ENCODE data around the gene IQSEC1. TPM values are rescaled to one million over a fixed set of nuclear protein-coding genes. Genes with fewer than 3 reads are reported as not detected.

Gene IQSEC1
- total RNA-seq, 1 experiment from 2014 or later, result 28.1 TPM

DNA sequence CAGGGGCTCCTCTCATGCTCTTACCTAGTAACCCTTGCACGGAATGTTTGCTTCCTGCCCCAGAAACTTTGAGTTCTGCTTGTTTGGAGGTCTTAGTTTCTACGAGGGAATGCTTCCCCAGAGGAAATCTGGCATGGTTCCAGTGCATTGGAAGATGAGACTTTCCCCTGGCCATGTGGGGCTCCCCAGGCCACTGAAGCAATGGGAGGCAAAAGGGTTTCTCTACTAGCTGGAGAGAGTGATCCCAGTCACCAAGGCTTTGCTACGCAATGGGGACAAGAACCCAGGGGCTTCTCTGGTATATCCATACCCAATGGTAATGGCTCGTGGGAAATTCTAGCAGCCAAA, 187.7 kb downstream of the IQSEC1 start:
- intact Hi-C loops (cut with micrococcal nuclease), result no loop called here
- no peak overlapping the region for H3K4me2 ChIP-seq (ENCODE audit: low read length)
- no peaks in the 10 kb centered on the region for H3K79me2 ChIP-seq (ENCODE audit: insufficient read depth, low read length)
- H2AFZ ChIP-seq (ENCODE audit: low read depth, low read length, poor library complexity, severe bottlenecking), result no peak overlapping the region
- no peak overlapping the region for H3K4me3 ChIP-seq (replicated peaks in 1 of 2; ENCODE audit: low read depth in 1 of 2, low read length in 2 of 2)
- no peaks in the 10 kb centered on the region for H3K9me3 ChIP-seq (ENCODE audit: control insufficient read depth in 1 of 2, insufficient read depth in 1 of 2, low read depth in 1 of 2, low read length in 2 of 2)
- no peak overlapping the region for H3K9ac ChIP-seq (ENCODE audit: low read length)
- RAD21 ChIA-PET (ENCODE audit: low non-redundant PET in 1 of 2, low total read pairs in 2 of 2, uncharacterized antibody in 2 of 2, unreplicated experiment in 2 of 2), result no interaction called here
- H4K20me1 ChIP-seq (ENCODE audit: insufficient read depth), result no peaks in the 10 kb centered on the region
- TF ChIP-seq POLR2A (IDR thresholded peaks at IDR 0.05; ENCODE audit: borderline replicate concordance, extremely low read depth, insufficient read depth, insufficient read length) (no peak), SIN3A (IDR thresholded peaks at IDR 0.05; ENCODE audit: low read depth) (no peak), SRF (IDR thresholded peaks at IDR 0.05; ENCODE audit: low read depth) (no peak), YY1 (IDR thresholded peaks at IDR 0.05; ENCODE audit: extremely low read depth, insufficient replicate concordance, low read depth, low read length) (no peak), FOSL1 (IDR thresholded peaks at IDR 0.05; ENCODE audit: low read depth) (no peak), RAD21 (IDR thresholded peaks at IDR 0.05; ENCODE audit: low read depth) (no peak), EZH2 (IDR thresholded peaks at IDR 0.05) (no peak), JUND (IDR thresholded peaks at IDR 0.05) (no peak), EZH2phosphoT487 (IDR thresholded peaks at IDR 0.05; ENCODE audit: borderline replicate concordance) (no peak), TCF7L2 (IDR thresholded peaks at IDR 0.05; ENCODE audit: borderline replicate concordance, extremely low read depth, insufficient read depth, insufficient read length) (no peak), ZFX (IDR thresholded peaks at IDR 0.05) (no peak), ZNF274 (IDR thresholded peaks at IDR 0.05; ENCODE audit: low read depth, low read length) (no peak), CEBPB (IDR thresholded peaks at IDR 0.05; ENCODE audit: low read depth) (no peak), CBX3 (IDR thresholded peaks at IDR 0.05; ENCODE audit: low read depth) (no peak), ELF1 (IDR thresholded peaks at IDR 0.05; ENCODE audit: borderline replicate concordance, low read depth) (no peak)
- TF ChIP-seq, protein P1, sequence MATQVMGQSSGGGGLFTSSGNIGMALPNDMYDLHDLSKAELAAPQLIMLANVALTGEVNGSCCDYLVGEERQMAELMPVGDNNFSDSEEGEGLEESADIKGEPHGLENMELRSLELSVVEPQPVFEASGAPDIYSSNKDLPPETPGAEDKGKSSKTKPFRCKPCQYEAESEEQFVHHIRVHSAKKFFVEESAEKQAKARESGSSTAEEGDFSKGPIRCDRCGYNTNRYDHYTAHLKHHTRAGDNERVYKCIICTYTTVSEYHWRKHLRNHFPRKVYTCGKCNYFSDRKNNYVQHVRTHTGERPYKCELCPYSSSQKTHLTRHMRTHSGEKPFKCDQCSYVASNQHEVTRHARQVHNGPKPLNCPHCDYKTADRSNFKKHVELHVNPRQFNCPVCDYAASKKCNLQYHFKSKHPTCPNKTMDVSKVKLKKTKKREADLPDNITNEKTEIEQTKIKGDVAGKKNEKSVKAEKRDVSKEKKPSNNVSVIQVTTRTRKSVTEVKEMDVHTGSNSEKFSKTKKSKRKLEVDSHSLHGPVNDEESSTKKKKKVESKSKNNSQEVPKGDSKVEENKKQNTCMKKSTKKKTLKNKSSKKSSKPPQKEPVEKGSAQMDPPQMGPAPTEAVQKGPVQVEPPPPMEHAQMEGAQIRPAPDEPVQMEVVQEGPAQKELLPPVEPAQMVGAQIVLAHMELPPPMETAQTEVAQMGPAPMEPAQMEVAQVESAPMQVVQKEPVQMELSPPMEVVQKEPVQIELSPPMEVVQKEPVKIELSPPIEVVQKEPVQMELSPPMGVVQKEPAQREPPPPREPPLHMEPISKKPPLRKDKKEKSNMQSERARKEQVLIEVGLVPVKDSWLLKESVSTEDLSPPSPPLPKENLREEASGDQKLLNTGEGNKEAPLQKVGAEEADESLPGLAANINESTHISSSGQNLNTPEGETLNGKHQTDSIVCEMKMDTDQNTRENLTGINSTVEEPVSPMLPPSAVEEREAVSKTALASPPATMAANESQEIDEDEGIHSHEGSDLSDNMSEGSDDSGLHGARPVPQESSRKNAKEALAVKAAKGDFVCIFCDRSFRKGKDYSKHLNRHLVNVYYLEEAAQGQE (IDR thresholded peaks at IDR 0.05; ENCODE audit: low read depth), result no peak
- TF ChIP-seq, protein P2, sequence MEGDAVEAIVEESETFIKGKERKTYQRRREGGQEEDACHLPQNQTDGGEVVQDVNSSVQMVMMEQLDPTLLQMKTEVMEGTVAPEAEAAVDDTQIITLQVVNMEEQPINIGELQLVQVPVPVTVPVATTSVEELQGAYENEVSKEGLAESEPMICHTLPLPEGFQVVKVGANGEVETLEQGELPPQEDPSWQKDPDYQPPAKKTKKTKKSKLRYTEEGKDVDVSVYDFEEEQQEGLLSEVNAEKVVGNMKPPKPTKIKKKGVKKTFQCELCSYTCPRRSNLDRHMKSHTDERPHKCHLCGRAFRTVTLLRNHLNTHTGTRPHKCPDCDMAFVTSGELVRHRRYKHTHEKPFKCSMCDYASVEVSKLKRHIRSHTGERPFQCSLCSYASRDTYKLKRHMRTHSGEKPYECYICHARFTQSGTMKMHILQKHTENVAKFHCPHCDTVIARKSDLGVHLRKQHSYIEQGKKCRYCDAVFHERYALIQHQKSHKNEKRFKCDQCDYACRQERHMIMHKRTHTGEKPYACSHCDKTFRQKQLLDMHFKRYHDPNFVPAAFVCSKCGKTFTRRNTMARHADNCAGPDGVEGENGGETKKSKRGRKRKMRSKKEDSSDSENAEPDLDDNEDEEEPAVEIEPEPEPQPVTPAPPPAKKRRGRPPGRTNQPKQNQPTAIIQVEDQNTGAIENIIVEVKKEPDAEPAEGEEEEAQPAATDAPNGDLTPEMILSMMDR (IDR thresholded peaks at IDR 0.05 in 2 of 3, conservative IDR thresholded peaks at IDR 0.05 in 1 of 3; ENCODE audit: borderline replicate concordance in 1 of 3, insufficient read depth in 1 of 3, low read depth in 2 of 3, low read length in 2 of 3), result no peak
- TF ChIP-seq, protein P3, sequence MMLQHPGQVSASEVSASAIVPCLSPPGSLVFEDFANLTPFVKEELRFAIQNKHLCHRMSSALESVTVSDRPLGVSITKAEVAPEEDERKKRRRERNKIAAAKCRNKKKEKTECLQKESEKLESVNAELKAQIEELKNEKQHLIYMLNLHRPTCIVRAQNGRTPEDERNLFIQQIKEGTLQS (IDR thresholded peaks at IDR 0.05), result no peak
- TF ChIP-seq, protein P4, sequence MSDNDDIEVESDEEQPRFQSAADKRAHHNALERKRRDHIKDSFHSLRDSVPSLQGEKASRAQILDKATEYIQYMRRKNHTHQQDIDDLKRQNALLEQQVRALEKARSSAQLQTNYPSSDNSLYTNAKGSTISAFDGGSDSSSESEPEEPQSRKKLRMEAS (IDR thresholded peaks at IDR 0.05), result no peak
- TF ChIP-seq, protein P5, sequence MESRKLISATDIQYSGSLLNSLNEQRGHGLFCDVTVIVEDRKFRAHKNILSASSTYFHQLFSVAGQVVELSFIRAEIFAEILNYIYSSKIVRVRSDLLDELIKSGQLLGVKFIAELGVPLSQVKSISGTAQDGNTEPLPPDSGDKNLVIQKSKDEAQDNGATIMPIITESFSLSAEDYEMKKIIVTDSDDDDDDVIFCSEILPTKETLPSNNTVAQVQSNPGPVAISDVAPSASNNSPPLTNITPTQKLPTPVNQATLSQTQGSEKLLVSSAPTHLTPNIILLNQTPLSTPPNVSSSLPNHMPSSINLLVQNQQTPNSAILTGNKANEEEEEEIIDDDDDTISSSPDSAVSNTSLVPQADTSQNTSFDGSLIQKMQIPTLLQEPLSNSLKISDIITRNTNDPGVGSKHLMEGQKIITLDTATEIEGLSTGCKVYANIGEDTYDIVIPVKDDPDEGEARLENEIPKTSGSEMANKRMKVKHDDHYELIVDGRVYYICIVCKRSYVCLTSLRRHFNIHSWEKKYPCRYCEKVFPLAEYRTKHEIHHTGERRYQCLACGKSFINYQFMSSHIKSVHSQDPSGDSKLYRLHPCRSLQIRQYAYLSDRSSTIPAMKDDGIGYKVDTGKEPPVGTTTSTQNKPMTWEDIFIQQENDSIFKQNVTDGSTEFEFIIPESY (IDR thresholded peaks at IDR 0.05; ENCODE audit: extremely low read depth, insufficient replicate concordance, low read length), result no peak
- CTCF ChIA-PET, result interaction anchor here (2.4 kb wide), 1 partner anchor 18 kb away, joined by 8 read pairs; no protein-coding TSS in a partner anchor
- peaks cover 21% of the 10 kb centered on the region for H3K27me3 ChIP-seq (ENCODE audit: insufficient read depth, low read length)
- no peaks in the 10 kb centered on the region for H3K4me1 ChIP-seq (ENCODE audit: control insufficient read depth in 1 of 2, insufficient read depth in 2 of 2, low read length in 2 of 2)
- H3K36me3 ChIP-seq (ENCODE audit: control insufficient read depth in 1 of 2, insufficient read depth in 2 of 2, low read length in 2 of 2), result no peaks in the 10 kb centered on the region
- H3K27ac ChIP-seq (ENCODE audit: low read depth, low read length), result no peak overlapping the region
- POLR2A ChIA-PET, result no interaction called here
- ATAC-seq (no peak), DNase-seq (ENCODE audit: low read depth, low spot score) (no peak)
- BruUV-seq (replicated peaks), result no TSS peak
- H3K9me2 ChIP-seq (ENCODE audit: insufficient read depth), result no peaks in the 10 kb centered on the region
